NT2/D1 (cell line): ENCODE results near the gene SLC6A7.
"Not testable (repeated sequence)": the region's sequence is repeated elsewhere in the genome, so short reads cannot be mapped to it uniquely, and the experiment has no call there.

Experiments used
- DNase-seq: peaks from one replicate; pipeline ENCODE4 v3.0.0-alpha.2; 2011; ENCODE audit warnings: low read depth, low spot score
- H3K27me3 ChIP-seq: 2 replicates; pipeline ENCODE4 v1.6.0; 2011; ENCODE audit warnings: mild to moderate bottlenecking; ENCODE audit not compliant: insufficient read length, insufficient read depth
- H3K36me3 ChIP-seq: 2 replicates; pipeline ENCODE4 v1.6.1; 2011; ENCODE audit warnings: mild to moderate bottlenecking, low read length, mixed read lengths; ENCODE audit not compliant: insufficient read depth, insufficient read length
- H3K4me1 ChIP-seq: 2 replicates; pipeline ENCODE4 v1.5.1; 2011; ENCODE audit not compliant: insufficient read depth, insufficient read length
- H3K4me3 ChIP-seq: 2 replicates; pipeline ENCODE4 v1.5.1; 2011; ENCODE audit warnings: low read depth; ENCODE audit not compliant: insufficient read length
- H3K9ac ChIP-seq: 2 replicates; pipeline ENCODE4 v1.6.0; 2011; ENCODE audit warnings: low read depth; ENCODE audit not compliant: insufficient read length
- H3K9me3 ChIP-seq: 2 replicates; pipeline ENCODE4 v1.5.1; 2011; ENCODE audit warnings: mild to moderate bottlenecking, low read length; ENCODE audit not compliant: insufficient read depth
- SUZ12 ChIP-seq: IDR thresholded peaks from 2 replicates; pipeline ENCODE4 v1.6.1; 2011; ENCODE audit not compliant: insufficient read length, insufficient read depth; ENCODE audit errors: extremely low read depth
- YY1 ChIP-seq: IDR thresholded peaks from 2 replicates; pipeline ENCODE4 v1.6.1; 2011; ENCODE audit not compliant: insufficient read length, insufficient read depth
- ZNF274 ChIP-seq: IDR thresholded peaks from 2 replicates; pipeline ENCODE4 v1.6.1; 2011; ENCODE audit warnings: mild to moderate bottlenecking, low read depth, low read length

Gene SLC6A7

GRCh38 chr5:150246835-150247234 is 57.0 kb downstream of the SLC6A7 start:
- TF ChIP-seq ZNF274 (no peak), SUZ12 (no peak), YY1 (no peak)
- Histone ChIP-seq H3K9me3 (no peaks in the 10 kb centered on the region), H3K4me1 (no peaks in the 10 kb centered on the region), H3K9ac (no peak overlapping the region), H3K4me3 (no peak overlapping the region), H3K36me3 (no peaks in the 10 kb centered on the region), H3K27me3 (no peaks in the 10 kb centered on the region)
- no peak for DNase-seq

- Histone ChIP-seq H3K9me3 (no peaks in the 10 kb centered on the region), H3K9ac (no peak overlapping the region), H3K27me3 (no peaks in the 10 kb centered on the region), H3K4me3 (no peak overlapping the region), H3K4me1 (no peaks in the 10 kb centered on the region), H3K36me3 (no peaks in the 10 kb centered on the region)
- TF ChIP-seq ZNF274 (no peak), YY1 (no peak), SUZ12 (no peak)
- DNase-seq, result no peak
Observed at GRCh38 chr5:150247726-150248125, 57.9 kb downstream of the SLC6A7 start.

- not testable (repeated sequence) for DNase-seq, H3K36me3 ChIP-seq, H3K27me3 ChIP-seq, H3K9me3 ChIP-seq, H3K4me1 ChIP-seq, H3K4me3 ChIP-seq, H3K9ac ChIP-seq
Observed at GRCh38 chr5:150248493-150248892, 58.6 kb downstream of the SLC6A7 start.

- TF ChIP-seq ZNF274, result no peak
- no peak for TF ChIP-seq SUZ12
- TF ChIP-seq YY1, result no peak
- no peak overlapping the region for H3K9ac ChIP-seq
Observed at GRCh38 chr5:150248946-150249345, 59.1 kb downstream of the SLC6A7 start.

GRCh38 chr5:150249744-150250143 is 59.9 kb downstream of the SLC6A7 start:
- TF ChIP-seq ZNF274, result no peak
- TF ChIP-seq SUZ12, result no peak
- TF ChIP-seq YY1, result no peak
- H3K9ac ChIP-seq, result no peak overlapping the region
- no peaks in the 10 kb centered on the region for H3K36me3 ChIP-seq
- no peaks in the 10 kb centered on the region for H3K27me3 ChIP-seq
- no peaks in the 10 kb centered on the region for H3K9me3 ChIP-seq
- DNase-seq, result no peak
- H3K4me3 ChIP-seq, result no peak overlapping the region
- H3K4me1 ChIP-seq, result no peaks in the 10 kb centered on the region

More at GRCh38 chr5:150248946-150249345, 59.1 kb downstream of the SLC6A7 start:
- Histone ChIP-seq H3K4me1 (no peaks in the 10 kb centered on the region), H3K27me3 (no peaks in the 10 kb centered on the region), H3K36me3 (no peaks in the 10 kb centered on the region), H3K9me3 (no peaks in the 10 kb centered on the region), H3K4me3 (no peak overlapping the region)
- no peak for DNase-seq

- Histone ChIP-seq H3K4me3 (no peak overlapping the region), H3K36me3 (no peaks in the 10 kb centered on the region), H3K9ac (no peak overlapping the region), H3K4me1 (no peaks in the 10 kb centered on the region), H3K27me3 (no peaks in the 10 kb centered on the region), H3K9me3 (no peaks in the 10 kb centered on the region)
- TF ChIP-seq ZNF274 (no peak), SUZ12 (no peak), YY1 (no peak)
- no peak for DNase-seq
Observed at GRCh38 chr5:150251504-150251903, 61.6 kb downstream of the SLC6A7 start.

- TF ChIP-seq SUZ12 (no peak), YY1 (no peak), ZNF274 (no peak)
- H3K9ac ChIP-seq, result no peak overlapping the region
- no peaks in the 10 kb centered on the region for H3K27me3 ChIP-seq
- no peak overlapping the region for H3K4me3 ChIP-seq
- H3K36me3 ChIP-seq, result no peaks in the 10 kb centered on the region
- DNase-seq, result no peak
- no peaks in the 10 kb centered on the region for H3K4me1 ChIP-seq
- no peaks in the 10 kb centered on the region for H3K9me3 ChIP-seq
Observed at GRCh38 chr5:150252489-150252888, 62.6 kb downstream of the SLC6A7 start.

GRCh38 chr5:150253416-150254208 is 63.8 kb downstream of the SLC6A7 start:
- Histone ChIP-seq H3K4me1 (no peaks in the 10 kb centered on the region), H3K4me3 (no peak overlapping the region), H3K9ac (no peak overlapping the region), H3K36me3 (no peaks in the 10 kb centered on the region), H3K9me3 (no peaks in the 10 kb centered on the region), H3K27me3 (no peaks in the 10 kb centered on the region)
- DNase-seq, result no peak
- TF ChIP-seq YY1, result no peak
- no peak for TF ChIP-seq ZNF274
- no peak for TF ChIP-seq SUZ12
